ENCODE results near the gene ACTA2. TPM values are rescaled to one million over a fixed set of nuclear protein-coding genes. Genes with fewer than 3 reads are reported as not detected.

The ACTA2 gene
- total RNA-seq, 1 donor from 2014 or later = 42.4 TPM

GRCh38 chr10:88926566-88927415 is 25.8 kb downstream of the ACTA2 start:
- no peak for TF ChIP-seq CTCF (conservative IDR thresholded peaks at IDR 0.05; ENCODE audit: low read depth, low read length)
- peak; percentile 30 for DNase-seq (ENCODE audit: low read depth)

GRCh38 chr10:88923520-88923919 is 29.1 kb downstream of the ACTA2 start:
- no peak for DNase-seq (ENCODE audit: low read depth)
- no peak for TF ChIP-seq CTCF (conservative IDR thresholded peaks at IDR 0.05; ENCODE audit: low read depth, low read length)
- H3K4me3 ChIP-seq (ENCODE audit: low read depth, low read length) = no peak overlapping the region

More at GRCh38 chr10:88926566-88927415, 25.8 kb downstream of the ACTA2 start:
- H3K4me3 ChIP-seq (ENCODE audit: low read depth, low read length) = no peak overlapping the region

- TF ChIP-seq CTCF (conservative IDR thresholded peaks at IDR 0.05; ENCODE audit: low read depth, low read length) = no peak
- H3K4me3 ChIP-seq (ENCODE audit: low read depth, low read length) = no peak overlapping the region
- no peak for DNase-seq (ENCODE audit: low read depth)
These were observed 30.5 kb downstream of the ACTA2 start for GRCh38 chr10:88922041-88922440.

GRCh38 chr10:88920986-88921593 is 31.5 kb downstream of the ACTA2 start:
- no peak overlapping the region for H3K4me3 ChIP-seq (ENCODE audit: low read depth, low read length)
- TF ChIP-seq CTCF (conservative IDR thresholded peaks at IDR 0.05; ENCODE audit: low read depth, low read length) = no peak
- no peak for DNase-seq (ENCODE audit: low read depth)

GRCh38 chr10:88920198-88920597 is 32.4 kb downstream of the ACTA2 start:
- DNase-seq (ENCODE audit: low read depth) = no peak
- no peak for TF ChIP-seq CTCF (conservative IDR thresholded peaks at IDR 0.05; ENCODE audit: low read depth, low read length)
- H3K4me3 ChIP-seq (ENCODE audit: low read depth, low read length) = no peak overlapping the region

GRCh38 chr10:88919041-88919440 is 33.5 kb downstream of the ACTA2 start:
- H3K4me3 ChIP-seq (ENCODE audit: low read depth, low read length) = no peak overlapping the region
- no peak for TF ChIP-seq CTCF (conservative IDR thresholded peaks at IDR 0.05; ENCODE audit: low read depth, low read length)
- DNase-seq (ENCODE audit: low read depth) = no peak

All from epithelial cell of proximal tubule (primary cell).